A549 (cell line): ENCODE results near the gene DOK1. TPM values are rescaled to one million over a fixed set of nuclear protein-coding genes. Genes with fewer than 3 reads are reported as not detected.

Experiments used
- ATAC-seq, 2 experiments: fragments of 200-7000 bp in 1 of 2; fragments of >200 bp in 1 of 2; cut with Nextera tagmentation in 1 of 2; cut with Tn5 transposase in 1 of 2; 3 replicates each; pipeline versions ENCODE4 v1.8.0 to v1.9.1; 2018 to 2020; ENCODE audit warnings: mild to moderate bottlenecking in 1 of 2, moderate library complexity in 1 of 2
- CTCF ChIA-PET: fragments of 300-600 bp; sonication (Branson Sonifier 250); formaldehyde crosslinking; extraction: SDS; loops from one replicate; lab custom pipeline; 2021; ENCODE audit warnings: antibody characterized with exemption, inconsistent platforms; lab: Yijun Ruan, JAX
- POLR2A ChIA-PET: fragments of 350-600 bp; formaldehyde crosslinking; extraction: SDS; loops from one replicate; lab custom pipeline; 2021; ENCODE audit warnings: antibody characterized with exemption, inconsistent platforms; lab: Yijun Ruan, JAX
- DNase-seq, 2 experiments: peaks; one replicate each; pipeline versions ENCODE4 v3.0.0 to v3.0.0-alpha.2; 2011 to 2016; ENCODE audit warnings: low read depth in 1 of 2, low spot score in 1 of 2
- FAIRE-seq: peaks from 2 replicates; lab custom pipeline; 2011; peaks lifted over from hg19 to GRCh38; lab: Jason Lieb, UNC
- H3K27ac ChIP-seq, 2 experiments: fragments of >200 bp; sonication (Bioruptor Twin); formaldehyde crosslinking; 3 replicates each; pipeline ENCODE4 v1.5.1; 2016 to 2017
- H3K4me1 ChIP-seq: fragments of >200 bp; sonication (Bioruptor Twin); formaldehyde crosslinking; 3 replicates; pipeline ENCODE4 v1.6.1; 2016
- H3K4me2 ChIP-seq: fragments of >200 bp; sonication (Bioruptor Twin); formaldehyde crosslinking; 3 replicates; pipeline ENCODE4 v1.6.1; 2016
- H3K4me3 ChIP-seq: fragments of >200 bp; sonication (Bioruptor Twin); formaldehyde crosslinking; 3 replicates; pipeline ENCODE4 v1.5.1; 2016
- H3K9me3 ChIP-seq: fragments of >200 bp; sonication (Bioruptor Twin); formaldehyde crosslinking; 3 replicates; pipeline ENCODE4 v1.6.1; 2016
- BHLHE40 ChIP-seq: IDR thresholded peaks from 2 replicates; pipeline ENCODE4 v1.6.1; 2012; ENCODE audit warnings: low read depth, low read length, inconsistent platforms
- CBX2 ChIP-seq: fragments of 200-600 bp; sonication (generic); IDR thresholded peaks from 2 replicates; pipeline ENCODE4 v1.6.1; 2016; ENCODE audit warnings: low read depth, mild to moderate bottlenecking, borderline replicate concordance
- CEBPB ChIP-seq, 2 experiments: fragments of >200 bp in 1 of 2; sonication (Bioruptor Twin) in 1 of 2; formaldehyde crosslinking in 1 of 2; IDR thresholded peaks; 2 replicates each; pipeline ENCODE4 v1.6.1; 2012 to 2016
- E2F6 ChIP-seq: IDR thresholded peaks from 2 replicates; pipeline ENCODE4 v1.6.1; 2012; ENCODE audit warnings: low read depth, borderline replicate concordance
- EHF ChIP-seq: fragments of 250-450 bp; sonication (Bioruptor Pico); IDR thresholded peaks from 2 replicates; pipeline ENCODE4 v1.5.0; 2020; ENCODE audit warnings: mild to moderate bottlenecking
- FOSB ChIP-seq: fragments of 250-450 bp; sonication (Bioruptor Pico); IDR thresholded peaks from 2 replicates; pipeline ENCODE4 v1.5.0; 2020; ENCODE audit warnings: mild to moderate bottlenecking, moderate library complexity
- FOSL2 ChIP-seq, 2 experiments: fragments of 450-650 bp in 1 of 2; fragments of >200 bp in 1 of 2; sonication (Bioruptor Twin) in 1 of 2; formaldehyde crosslinking; IDR thresholded peaks; 2 replicates each; pipeline versions ENCODE4 v1.5.0 to v1.6.1; 2016 to 2020; ENCODE audit warnings: mild to moderate bottlenecking in 1 of 2, moderate library complexity in 1 of 2
- HMGXB4 ChIP-seq: fragments of 250-450 bp; sonication (Bioruptor Pico); IDR thresholded peaks from 2 replicates; pipeline ENCODE4 v1.5.0; 2021; ENCODE audit warnings: mild to moderate bottlenecking, moderate library complexity, borderline replicate concordance
- HOXB5 ChIP-seq: fragments of 250-450 bp; sonication (Bioruptor Pico); IDR thresholded peaks from 2 replicates; pipeline ENCODE4 v1.5.0; 2020; ENCODE audit warnings: mild to moderate bottlenecking, moderate library complexity
- JUNB ChIP-seq: fragments of >200 bp; sonication (Bioruptor Twin); formaldehyde crosslinking; IDR thresholded peaks from 2 replicates; pipeline ENCODE4 v1.6.1; 2016
- KDM1A ChIP-seq: fragments of 200-600 bp; sonication (generic); IDR thresholded peaks from 2 replicates; pipeline ENCODE4 v1.6.1; 2016; ENCODE audit warnings: low read depth, mild to moderate bottlenecking
- KDM5A ChIP-seq: fragments of 200-600 bp; sonication (generic); IDR thresholded peaks from 2 replicates; pipeline ENCODE4 v1.6.1; 2016; ENCODE audit warnings: antibody characterized with exemption, mild to moderate bottlenecking
- MAFK ChIP-seq: fragments of 450-650 bp; IDR thresholded peaks from 2 replicates; pipeline ENCODE4 v1.6.1; 2014; ENCODE audit not compliant: partially characterized antibody
- MAZ ChIP-seq: fragments of 150-350 bp; IDR thresholded peaks from 2 replicates; pipeline ENCODE4 v1.6.1; 2014; ENCODE audit warnings: antibody characterized with exemption, low read depth, low read length, borderline replicate concordance
- NFE2L2 ChIP-seq: fragments of 150-350 bp; conservative IDR thresholded peaks from 2 replicates; pipeline ENCODE4 v1.6.1; 2014; ENCODE audit warnings: low read length
- NPAS2 ChIP-seq: fragments of 250-450 bp; sonication (Bioruptor Pico); IDR thresholded peaks from 2 replicates; pipeline ENCODE4 v1.8.0; 2022; ENCODE audit warnings: mild to moderate bottlenecking, moderate library complexity, borderline replicate concordance
- PBX3 ChIP-seq: IDR thresholded peaks from 2 replicates; pipeline ENCODE4 v1.6.1; 2012
- POLR2AphosphoS2 ChIP-seq: conservative IDR thresholded peaks from 2 replicates; pipeline ENCODE4 v1.6.1; 2012; ENCODE audit warnings: low read length, improper control_type of control experiment, inconsistent platforms
- RNF2 ChIP-seq: fragments of 200-600 bp; sonication (generic); IDR thresholded peaks from 2 replicates; pipeline ENCODE4 v1.6.1; 2016; ENCODE audit warnings: low read depth, mild to moderate bottlenecking, antibody characterized with exemption, moderate library complexity, borderline replicate concordance
- SMC3 ChIP-seq: fragments of >200 bp; sonication (Bioruptor Twin); formaldehyde crosslinking; IDR thresholded peaks from 3 replicates; pipeline ENCODE4 v1.6.1; 2018; ENCODE audit warnings: inconsistent platforms
- SREBF2 ChIP-seq: fragments of 450-650 bp; IDR thresholded peaks from 2 replicates; pipeline ENCODE4 v1.6.1; 2014; ENCODE audit warnings: mild to moderate bottlenecking, moderate library complexity
- TFCP2L1 ChIP-seq: fragments of 250-450 bp; sonication (Bioruptor Pico); IDR thresholded peaks from 2 replicates; pipeline ENCODE4 v1.5.0; 2021; ENCODE audit warnings: mild to moderate bottlenecking
- TP53 ChIP-seq: fragments of 250-450 bp; sonication (Bioruptor Pico); IDR thresholded peaks from 2 replicates; pipeline ENCODE4 v1.5.0; 2021; ENCODE audit warnings: mild to moderate bottlenecking, moderate library complexity
- ZC3H11A ChIP-seq: fragments of 450-650 bp; IDR thresholded peaks from 2 replicates; pipeline ENCODE4 v1.6.1; 2014; ENCODE audit warnings: antibody characterized with exemption, mild to moderate bottlenecking
- ZFP36 ChIP-seq: fragments of 450-650 bp; IDR thresholded peaks from 2 replicates; pipeline ENCODE4 v1.6.1; 2014; ENCODE audit warnings: borderline replicate concordance; ENCODE audit not compliant: partially characterized antibody
- ZNF302 ChIP-seq: fragments of 250-450 bp; sonication (Bioruptor Pico); IDR thresholded peaks from 2 replicates; pipeline ENCODE4 v1.9.0; 2021; ENCODE audit warnings: inconsistent platforms, mild to moderate bottlenecking, moderate library complexity
- WGBS: methylation state at CpG from one replicate; pipeline ENCODE4 v1.1.6; 2017; ENCODE audit errors: missing lambda C conversion rate; 5-methylcytosine and 5-hydroxymethylcytosine counted together
- polyA plus RNA-seq, 4 experiments: library from polyadenylated mRNA; depleted of rRNA in 3 of 4; stranded (reverse); fragments of >200 nt; fragmentation: RNase III in 1 of 4; extraction: RNeasy Plus Mini Kit Qiagen cat#74134 plus additional on column Dnase treatment in 1 of 4; gene quantifications; 2 replicates in 3 of 4; 3 replicates in 1 of 4; pipeline ENCODE4 v1.2.3, GENCODE V29; 2011 to 2017
- TF ChIP-seq, protein P1 (sequence below): fragments of 250-450 bp; sonication (Bioruptor Pico); IDR thresholded peaks from 2 replicates; pipeline ENCODE4 v1.5.0; 2020; ENCODE audit warnings: low read depth, mild to moderate bottlenecking, moderate library complexity
- TF ChIP-seq, protein P2 (sequence below): fragments of 150-350 bp; IDR thresholded peaks from 2 replicates; pipeline ENCODE4 v1.6.1; 2014; ENCODE audit warnings: low read depth, mild to moderate bottlenecking, low read length

The DOK1 gene
- polyA plus RNA-seq, 2 of the 4 experiments (the other 2 are of a cell fraction), result 4.0 to 5.0 TPM

- H3K27ac ChIP-seq, result no peak overlapping the region
- POLR2A ChIA-PET, result interaction anchor here (0.6 kb wide), 1 partner anchor 60 kb away, joined by 3 read pairs; no protein-coding TSS in a partner anchor
- no peak for ATAC-seq
- TF ChIP-seq, protein P1, sequence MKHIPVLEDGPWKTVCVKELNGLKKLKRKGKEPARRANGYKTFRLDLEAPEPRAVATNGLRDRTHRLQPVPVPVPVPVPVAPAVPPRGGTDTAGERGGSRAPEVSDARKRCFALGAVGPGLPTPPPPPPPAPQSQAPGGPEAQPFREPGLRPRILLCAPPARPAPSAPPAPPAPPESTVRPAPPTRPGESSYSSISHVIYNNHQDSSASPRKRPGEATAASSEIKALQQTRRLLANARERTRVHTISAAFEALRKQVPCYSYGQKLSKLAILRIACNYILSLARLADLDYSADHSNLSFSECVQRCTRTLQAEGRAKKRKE, result no peak
- no peak for TF ChIP-seq SMC3
- TF ChIP-seq KDM1A, result no peak
- TF ChIP-seq PBX3, result no peak
- no peak for TF ChIP-seq TFCP2L1 (CRISPR knock-in tag)
- TF ChIP-seq ZNF302, result no peak
- no peak for TF ChIP-seq EHF (CRISPR knock-in tag)
- TF ChIP-seq TP53 (CRISPR knock-in tag), result no peak
- TF ChIP-seq POLR2AphosphoS2, result no peak
- no peak for TF ChIP-seq KDM5A
- TF ChIP-seq HMGXB4 (CRISPR knock-in tag), result no peak
- no peak for TF ChIP-seq ZFP36
- TF ChIP-seq CEBPB (IDR thresholded peaks at IDR 0.05), result no peak
- no peak for TF ChIP-seq MAFK
- no peak for TF ChIP-seq E2F6
- TF ChIP-seq ZC3H11A, result no peak
- TF ChIP-seq, all 56 proteins: peak for 0
- Histone ChIP-seq H3K4me2 (no peak overlapping the region), H3K4me3 (no peak overlapping the region), H3K4me1 (peaks cover 6% of the 10 kb centered on the region; the same call in 2 of the 3 replicates), H3K9me3 (no peaks in the 10 kb centered on the region)
- FAIRE-seq (no peak), DNase-seq (no peak)
- WGBS, result 94% methylated on average over 16 of the region's 17 CpGs
- CTCF ChIA-PET, result interaction anchor here (1.1 to 8.6 kb wide), 4 partner anchors 11 to 32 kb away, joined by 4 to 63 read pairs (median 12); no protein-coding TSS in a partner anchor
Measured at GRCh38 chr2:74555610-74556103, 1.1 kb downstream of the DOK1 start.

GRCh38 chr2:74556159-74556558, 1.6 kb downstream of the DOK1 start:
- no peak overlapping the region for H3K4me3 ChIP-seq
- H3K4me1 ChIP-seq, result peaks cover 6% of the 10 kb centered on the region; the same call in 2 of the 3 replicates
- ChIA-PET CTCF (interaction anchor here (1.1 to 8.6 kb wide), 4 partner anchors 11 to 31 kb away, joined by 4 to 63 read pairs (median 12); no protein-coding TSS in a partner anchor), POLR2A (no interaction called here)
- no peak overlapping the region for H3K27ac ChIP-seq
- ATAC-seq (no peak), DNase-seq (no peak), FAIRE-seq (no peak)
- no peak overlapping the region for H3K4me2 ChIP-seq
- no peaks in the 10 kb centered on the region for H3K9me3 ChIP-seq
- 90% methylated on average over 14 of the region's 14 CpGs for WGBS
- TF ChIP-seq RNF2, result no peak
- no peak for TF ChIP-seq HMGXB4 (CRISPR knock-in tag)
- TF ChIP-seq E2F6, result no peak
- TF ChIP-seq FOSB, result no peak
- TF ChIP-seq NFE2L2, result no peak
- TF ChIP-seq ZC3H11A, result no peak
- no peak for TF ChIP-seq FOSL2 (IDR thresholded peaks at IDR 0.05)
- TF ChIP-seq FOSL2 (CRISPR knock-in tag; IDR thresholded peaks at IDR 0.05), result no peak
- no peak for TF ChIP-seq HOXB5 (CRISPR knock-in tag)
- no peak for TF ChIP-seq CBX2
- TF ChIP-seq, protein P2, sequence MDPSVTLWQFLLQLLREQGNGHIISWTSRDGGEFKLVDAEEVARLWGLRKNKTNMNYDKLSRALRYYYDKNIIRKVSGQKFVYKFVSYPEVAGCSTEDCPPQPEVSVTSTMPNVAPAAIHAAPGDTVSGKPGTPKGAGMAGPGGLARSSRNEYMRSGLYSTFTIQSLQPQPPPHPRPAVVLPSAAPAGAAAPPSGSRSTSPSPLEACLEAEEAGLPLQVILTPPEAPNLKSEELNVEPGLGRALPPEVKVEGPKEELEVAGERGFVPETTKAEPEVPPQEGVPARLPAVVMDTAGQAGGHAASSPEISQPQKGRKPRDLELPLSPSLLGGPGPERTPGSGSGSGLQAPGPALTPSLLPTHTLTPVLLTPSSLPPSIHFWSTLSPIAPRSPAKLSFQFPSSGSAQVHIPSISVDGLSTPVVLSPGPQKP, result no peak
- no peak for TF ChIP-seq JUNB
- no peak for TF ChIP-seq SREBF2
- TF ChIP-seq MAZ, result no peak
- TF ChIP-seq BHLHE40, result no peak
- TF ChIP-seq NPAS2, result no peak
